HG02973 (cell line): ENCODE results near the gene IGIP.
A peak's percentile ranks its signal among the peaks of the same experiment; 100 is the strongest.

Source experiments
- ATAC-seq: cut with Tn5 transposase; IDR thresholded peaks from one replicate; pipeline ENCODE4 v1.9.1; 2021; ENCODE audit warnings: moderate library complexity; ENCODE audit not compliant: unreplicated experiment

IGIP gene

GRCh38 chr5:140111011-140111858 is 14.5 kb upstream of the IGIP start:
- no peak for ATAC-seq

GRCh38 chr5:140111859-140112551 is 13.7 kb upstream of the IGIP start:
- no peak for ATAC-seq

GRCh38 chr5:140112685-140113179 is 13.0 kb upstream of the IGIP start:
- no peak for ATAC-seq

GRCh38 chr5:140113180-140113698 is 12.5 kb upstream of the IGIP start:
- no peak for ATAC-seq

- peak; percentile 81 for ATAC-seq
Measured at GRCh38 chr5:140113699-140114263, 12.0 kb upstream of the IGIP start, which contains the start of gene PURA. Gene PURA, plus strand, starts transcription at chr5:140114109. Its CDS starts 73 bp downstream, at chr5:140114182.

- ATAC-seq, result peak; percentile 25
Measured at GRCh38 chr5:140114341-140115185, 11.2 kb upstream of the IGIP start.

GRCh38 chr5:140115186-140115500 is 10.6 kb upstream of the IGIP start:
- no peak for ATAC-seq

GRCh38 chr5:140116716-140117115 is 9.0 kb upstream of the IGIP start:
- ATAC-seq, result no peak

- no peak for ATAC-seq
Measured at GRCh38 chr5:140117523-140117922, 8.2 kb upstream of the IGIP start.

- ATAC-seq, result no peak
Measured at GRCh38 chr5:140118302-140118936, 7.3 kb upstream of the IGIP start.

GRCh38 chr5:140126315-140127012 is 727 bp downstream of the IGIP start:
- ATAC-seq, result no peak

GRCh38 chr5:140128376-140128775 is 2.6 kb downstream of the IGIP start:
- ATAC-seq, result no peak

- ATAC-seq, result no peak
Measured at GRCh38 chr5:140130949-140131733, 5.4 kb downstream of the IGIP start.

GRCh38 chr5:140131967-140132409 is 6.3 kb downstream of the IGIP start:
- ATAC-seq, result no peak

- ATAC-seq, result no peak
Measured at GRCh38 chr5:140133514-140134167, 7.9 kb downstream of the IGIP start.

GRCh38 chr5:140134277-140134935 is 8.7 kb downstream of the IGIP start:
- no peak for ATAC-seq

- no peak for ATAC-seq
Measured at GRCh38 chr5:140135127-140135526, 9.4 kb downstream of the IGIP start.

- no peak for ATAC-seq
Measured at GRCh38 chr5:140136624-140137023, 10.9 kb downstream of the IGIP start.
